Stomach (tissue), 4 donors: ENCODE data around the gene TMEM208.

Experiments
- CTCF ChIP-seq, 7 experiments: fragments of 450-650 bp in 4 of 7; fragments of 200-600 bp in 3 of 7; sonication (generic) in 3 of 7; IDR thresholded peaks; one replicate each; pipeline ENCODE4 v1.5.1; 2016 to 2019; ENCODE audit warnings: antibody characterized with exemption in 7 of 7, control low read depth in 2 of 7, mild to moderate bottlenecking in 1 of 7
- POLR2A ChIP-seq, 4 donors: fragments of 450-650 bp; IDR thresholded peaks; one replicate each; pipeline ENCODE4 v1.6.1; 2016; ENCODE audit warnings: antibody characterized with exemption in 4 of 4, control low read depth in 2 of 4, mild to moderate bottlenecking in 1 of 4, moderate library complexity in 1 of 4
- POLR2AphosphoS5 ChIP-seq, 3 donors: sonication (generic); formaldehyde crosslinking; IDR thresholded peaks; one replicate each; pipeline ENCODE4 v1.6.1; 2016; ENCODE audit warnings: antibody characterized with exemption in 3 of 3

DNA sequence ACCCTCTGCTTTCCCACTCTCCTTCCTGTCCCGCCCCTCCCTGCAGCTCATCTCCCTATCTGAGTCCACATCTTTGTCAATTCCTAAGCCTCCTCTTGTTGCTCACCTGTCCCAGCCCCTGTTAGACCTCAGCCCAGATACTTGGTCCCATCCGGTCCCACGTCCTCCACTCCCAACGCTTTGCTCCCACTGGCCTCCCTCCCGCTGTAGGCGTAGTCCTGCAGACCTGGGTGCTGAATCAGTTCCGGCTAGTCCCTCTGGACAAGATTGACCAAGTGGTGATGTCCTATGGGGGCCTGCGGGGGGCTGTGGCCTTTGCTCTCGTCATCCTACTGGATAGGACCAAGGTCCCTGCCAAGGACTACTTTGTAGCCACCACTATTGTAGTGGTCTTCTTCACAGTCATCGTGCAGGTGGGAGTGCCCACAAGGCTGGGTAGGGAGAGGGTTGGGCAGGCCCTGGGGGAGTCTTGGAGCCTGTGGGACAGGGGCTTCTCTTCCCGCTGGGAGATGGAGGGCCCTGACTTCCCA, 29.8 kb downstream of the TMEM208 start:
- TF ChIP-seq CTCF (IDR thresholded peaks at IDR 0.05) (no peak), POLR2AphosphoS5 (IDR thresholded peaks at IDR 0.05) (no peak), POLR2A (IDR thresholded peaks at IDR 0.05) (no peak)
